DMS 273 (cell line): Measurements from ENCODE around the gene MYOF.

Source experiments
- DNase-seq: peaks from one replicate; lab custom pipeline; 2025; ENCODE audit not compliant: unreplicated experiment; lab: John Stamatoyannopoulos, UW

MYOF gene

GRCh38 chr10:93261089-93261488, 221.0 kb downstream of the MYOF start:
- DNase-seq, result no peak

- no peak for DNase-seq
Observed at GRCh38 chr10:93259126-93259525, 223.0 kb downstream of the MYOF start.
